Ishikawa (cell line): ENCODE data around the gene PLEKHA7.

Source experiments
- CEBPB ChIP-seq: IDR thresholded peaks from 2 replicates; pipeline ENCODE4 v1.6.1; 2012
- CREB1 ChIP-seq: IDR thresholded peaks from 2 replicates; pipeline ENCODE4 v1.6.1; 2012; ENCODE audit warnings: low read depth
- EGR1 ChIP-seq: IDR thresholded peaks from 2 replicates; pipeline ENCODE4 v1.6.1; 2012
- EP300 ChIP-seq: IDR thresholded peaks from 2 replicates; pipeline ENCODE4 v1.6.1; 2012; ENCODE audit warnings: borderline replicate concordance
- FOXM1 ChIP-seq: IDR thresholded peaks from 2 replicates; pipeline ENCODE4 v1.6.1; 2012; ENCODE audit warnings: low read depth, borderline replicate concordance
- NFIC ChIP-seq: IDR thresholded peaks from 2 replicates; pipeline ENCODE4 v1.6.1; 2012
- RAD21 ChIP-seq: IDR thresholded peaks from 2 replicates; pipeline ENCODE4 v1.6.1; 2012; ENCODE audit warnings: low read depth
- TAF1 ChIP-seq: IDR thresholded peaks from 2 replicates; pipeline ENCODE4 v1.6.1; 2012; ENCODE audit warnings: low read depth, mild to moderate bottlenecking
- TCF12 ChIP-seq: IDR thresholded peaks from 2 replicates; pipeline ENCODE4 v1.6.1; 2012; ENCODE audit warnings: low read depth
- TEAD4 ChIP-seq: IDR thresholded peaks from 2 replicates; pipeline ENCODE4 v1.6.1; 2012
- YY1 ChIP-seq: IDR thresholded peaks from 2 replicates; pipeline ENCODE4 v1.6.1; 2012; ENCODE audit warnings: low read depth
- ZBTB7A ChIP-seq: IDR thresholded peaks from 2 replicates; pipeline ENCODE4 v1.6.1; 2012; ENCODE audit warnings: low read depth
- TF ChIP-seq, protein P1 (sequence below): IDR thresholded peaks from 2 replicates; pipeline ENCODE4 v1.6.1; 2012
- TF ChIP-seq, protein P2 (sequence below): IDR thresholded peaks from 2 replicates; pipeline ENCODE4 v1.6.1; 2012
- TF ChIP-seq, protein P3 (sequence below): IDR thresholded peaks from 2 replicates; pipeline ENCODE4 v1.6.1; 2012; ENCODE audit warnings: low read depth, mild to moderate bottlenecking

The PLEKHA7 gene

DNA sequence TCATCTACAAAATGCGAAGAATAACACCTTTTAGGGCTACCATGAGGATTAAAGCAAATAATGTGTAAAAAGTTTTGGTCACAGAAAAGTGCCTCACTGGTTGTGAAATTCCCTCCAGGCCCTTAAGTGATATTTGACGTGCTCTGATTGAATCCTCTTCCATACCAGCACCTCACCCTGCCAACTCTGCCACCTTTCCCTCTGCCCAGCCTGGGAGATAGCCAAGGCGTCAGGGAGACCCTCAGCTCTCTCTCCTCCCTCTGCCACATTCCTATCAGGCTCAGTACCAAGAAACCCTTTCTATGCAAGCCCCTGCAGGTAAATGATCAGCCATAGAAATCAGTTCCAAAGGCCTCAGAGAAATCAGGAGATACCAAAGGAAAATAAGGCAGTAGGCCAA is 21.4 kb downstream of the PLEKHA7 start:
- TF ChIP-seq ZBTB7A (no peak), EGR1 (no peak), EP300 (no peak), NFIC (no peak), YY1 (no peak), CREB1 (no peak), TAF1 (no peak), RAD21 (no peak), TEAD4 (no peak), TCF12 (no peak)
- TF ChIP-seq, protein P1, sequence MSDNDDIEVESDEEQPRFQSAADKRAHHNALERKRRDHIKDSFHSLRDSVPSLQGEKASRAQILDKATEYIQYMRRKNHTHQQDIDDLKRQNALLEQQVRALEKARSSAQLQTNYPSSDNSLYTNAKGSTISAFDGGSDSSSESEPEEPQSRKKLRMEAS: no peak
- TF ChIP-seq, protein P2, sequence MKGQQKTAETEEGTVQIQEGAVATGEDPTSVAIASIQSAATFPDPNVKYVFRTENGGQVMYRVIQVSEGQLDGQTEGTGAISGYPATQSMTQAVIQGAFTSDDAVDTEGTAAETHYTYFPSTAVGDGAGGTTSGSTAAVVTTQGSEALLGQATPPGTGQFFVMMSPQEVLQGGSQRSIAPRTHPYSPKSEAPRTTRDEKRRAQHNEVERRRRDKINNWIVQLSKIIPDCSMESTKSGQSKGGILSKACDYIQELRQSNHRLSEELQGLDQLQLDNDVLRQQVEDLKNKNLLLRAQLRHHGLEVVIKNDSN: no peak
- TF ChIP-seq, protein P3, sequence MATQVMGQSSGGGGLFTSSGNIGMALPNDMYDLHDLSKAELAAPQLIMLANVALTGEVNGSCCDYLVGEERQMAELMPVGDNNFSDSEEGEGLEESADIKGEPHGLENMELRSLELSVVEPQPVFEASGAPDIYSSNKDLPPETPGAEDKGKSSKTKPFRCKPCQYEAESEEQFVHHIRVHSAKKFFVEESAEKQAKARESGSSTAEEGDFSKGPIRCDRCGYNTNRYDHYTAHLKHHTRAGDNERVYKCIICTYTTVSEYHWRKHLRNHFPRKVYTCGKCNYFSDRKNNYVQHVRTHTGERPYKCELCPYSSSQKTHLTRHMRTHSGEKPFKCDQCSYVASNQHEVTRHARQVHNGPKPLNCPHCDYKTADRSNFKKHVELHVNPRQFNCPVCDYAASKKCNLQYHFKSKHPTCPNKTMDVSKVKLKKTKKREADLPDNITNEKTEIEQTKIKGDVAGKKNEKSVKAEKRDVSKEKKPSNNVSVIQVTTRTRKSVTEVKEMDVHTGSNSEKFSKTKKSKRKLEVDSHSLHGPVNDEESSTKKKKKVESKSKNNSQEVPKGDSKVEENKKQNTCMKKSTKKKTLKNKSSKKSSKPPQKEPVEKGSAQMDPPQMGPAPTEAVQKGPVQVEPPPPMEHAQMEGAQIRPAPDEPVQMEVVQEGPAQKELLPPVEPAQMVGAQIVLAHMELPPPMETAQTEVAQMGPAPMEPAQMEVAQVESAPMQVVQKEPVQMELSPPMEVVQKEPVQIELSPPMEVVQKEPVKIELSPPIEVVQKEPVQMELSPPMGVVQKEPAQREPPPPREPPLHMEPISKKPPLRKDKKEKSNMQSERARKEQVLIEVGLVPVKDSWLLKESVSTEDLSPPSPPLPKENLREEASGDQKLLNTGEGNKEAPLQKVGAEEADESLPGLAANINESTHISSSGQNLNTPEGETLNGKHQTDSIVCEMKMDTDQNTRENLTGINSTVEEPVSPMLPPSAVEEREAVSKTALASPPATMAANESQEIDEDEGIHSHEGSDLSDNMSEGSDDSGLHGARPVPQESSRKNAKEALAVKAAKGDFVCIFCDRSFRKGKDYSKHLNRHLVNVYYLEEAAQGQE: no peak

GRCh38 chr11:16989554-16989953 is 24.7 kb downstream of the PLEKHA7 start:
- peak; percentile 42; the same call in 1 of the 2 replicates for TF ChIP-seq NFIC
- TF ChIP-seq, protein P3: no peak

- TF ChIP-seq EGR1 (no peak), NFIC (0 out of 2 replicates have a peak, but pooled peaks have one; percentile 44)
Observed at GRCh38 chr11:16987205-16987568, 27.0 kb downstream of the PLEKHA7 start.

- TF ChIP-seq TEAD4 (peak; percentile 68), TCF12 (peak; percentile 82), YY1 (no peak), ZBTB7A (0 out of 2 replicates have a peak, but pooled peaks have one; percentile 57), EP300 (peak; percentile 57; the same call in 1 of the 2 replicates), NFIC (peak; percentile 56)
Observed at GRCh38 chr11:16986434-16987204, 27.6 kb downstream of the PLEKHA7 start.

DNA sequence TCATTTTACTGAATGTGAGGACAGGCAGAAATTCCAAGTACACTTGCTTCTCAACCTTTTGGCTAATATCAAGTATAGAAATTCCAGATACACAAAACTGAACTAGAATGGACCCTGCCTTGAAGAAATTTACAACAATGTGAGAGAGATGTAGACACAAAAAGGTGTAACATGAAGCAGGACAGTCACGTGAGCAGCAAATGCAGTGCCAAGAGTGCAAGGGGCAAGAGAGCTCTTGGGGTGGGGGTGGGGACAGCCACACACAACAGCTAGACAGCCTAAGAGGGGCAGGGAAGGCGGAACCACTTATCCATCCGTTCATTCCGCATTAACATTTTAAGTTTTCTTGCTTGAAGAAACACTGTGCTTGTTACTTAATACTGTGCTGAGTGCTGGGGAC is 28.9 kb downstream of the PLEKHA7 start:
- no peak for TF ChIP-seq FOXM1
- TF ChIP-seq, protein P2: peak; percentile 72

DNA sequence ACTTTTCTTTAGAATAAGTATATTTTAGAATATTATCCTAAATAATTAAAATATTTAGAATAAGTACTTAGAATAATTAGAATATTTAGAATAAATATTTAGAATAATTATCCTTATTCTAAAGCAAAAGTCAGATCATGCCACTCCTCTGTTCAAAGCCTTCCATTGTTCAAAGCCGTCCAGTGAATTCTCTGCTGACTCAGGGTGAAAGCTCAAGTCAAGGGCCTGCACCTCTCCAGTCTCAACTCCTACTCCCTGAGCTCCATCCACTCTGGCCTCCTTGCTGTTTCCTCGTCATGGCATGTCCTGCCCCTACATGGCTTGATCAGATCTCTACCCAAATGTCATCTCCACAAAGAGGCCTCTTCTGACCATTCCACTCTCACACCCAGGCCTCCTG is 30.0 kb downstream of the PLEKHA7 start:
- TF ChIP-seq NFIC (no peak), TEAD4 (no peak), EGR1 (no peak), CEBPB (no peak), TAF1 (no peak), TCF12 (no peak), YY1 (no peak), CREB1 (no peak), RAD21 (no peak), EP300 (no peak), FOXM1 (no peak)
- TF ChIP-seq, protein P3: no peak
- TF ChIP-seq, protein P2: no peak
- TF ChIP-seq, protein P1: no peak
